ENCODE measurements around the gene ACAD8.
A peak's percentile ranks its signal among the peaks of the same experiment; 100 is the strongest.

- peak; percentile 25 to 44 (median 41); a peak in 3 of 4 replicates for TF ChIP-seq CTCF (IDR thresholded peaks at IDR 0.05; ENCODE audit: control extremely low read depth in 1 of 3, insufficient read depth in 1 of 3, low read depth in 1 of 3, low read length in 3 of 3)
- no peak for TF ChIP-seq JUND (IDR thresholded peaks at IDR 0.05; ENCODE audit: low read length)
- 0 out of 4 replicates have a peak, but pooled peaks of 1 of the 2 experiments have one; percentile 12 for TF ChIP-seq RAD21 (IDR thresholded peaks at IDR 0.05 in 1 of 2, conservative IDR thresholded peaks at IDR 0.05 in 1 of 2; ENCODE audit: low read depth in 2 of 2, low read length in 2 of 2)
- no peak for TF ChIP-seq MAFK (IDR thresholded peaks at IDR 0.05; ENCODE audit: low read depth, low read length)
- no peak for TF ChIP-seq POLR2AphosphoS5 (IDR thresholded peaks at IDR 0.05; ENCODE audit: low read depth, low read length)
Measured at GRCh38 chr11:134207538-134208239, 45.7 kb upstream of the ACAD8 start.

All from H1 (cell line).